GM21723 (cell line): Measurements from ENCODE around the gene AK4.
A peak's percentile ranks its signal among the peaks of the same experiment; 100 is the strongest.

Source experiments
- ATAC-seq: cut with Tn5 transposase; IDR thresholded peaks from one replicate; pipeline ENCODE4 v1.9.1; 2021; ENCODE audit warnings: mild to moderate bottlenecking, moderate library complexity; ENCODE audit not compliant: unreplicated experiment

Gene AK4

DNA sequence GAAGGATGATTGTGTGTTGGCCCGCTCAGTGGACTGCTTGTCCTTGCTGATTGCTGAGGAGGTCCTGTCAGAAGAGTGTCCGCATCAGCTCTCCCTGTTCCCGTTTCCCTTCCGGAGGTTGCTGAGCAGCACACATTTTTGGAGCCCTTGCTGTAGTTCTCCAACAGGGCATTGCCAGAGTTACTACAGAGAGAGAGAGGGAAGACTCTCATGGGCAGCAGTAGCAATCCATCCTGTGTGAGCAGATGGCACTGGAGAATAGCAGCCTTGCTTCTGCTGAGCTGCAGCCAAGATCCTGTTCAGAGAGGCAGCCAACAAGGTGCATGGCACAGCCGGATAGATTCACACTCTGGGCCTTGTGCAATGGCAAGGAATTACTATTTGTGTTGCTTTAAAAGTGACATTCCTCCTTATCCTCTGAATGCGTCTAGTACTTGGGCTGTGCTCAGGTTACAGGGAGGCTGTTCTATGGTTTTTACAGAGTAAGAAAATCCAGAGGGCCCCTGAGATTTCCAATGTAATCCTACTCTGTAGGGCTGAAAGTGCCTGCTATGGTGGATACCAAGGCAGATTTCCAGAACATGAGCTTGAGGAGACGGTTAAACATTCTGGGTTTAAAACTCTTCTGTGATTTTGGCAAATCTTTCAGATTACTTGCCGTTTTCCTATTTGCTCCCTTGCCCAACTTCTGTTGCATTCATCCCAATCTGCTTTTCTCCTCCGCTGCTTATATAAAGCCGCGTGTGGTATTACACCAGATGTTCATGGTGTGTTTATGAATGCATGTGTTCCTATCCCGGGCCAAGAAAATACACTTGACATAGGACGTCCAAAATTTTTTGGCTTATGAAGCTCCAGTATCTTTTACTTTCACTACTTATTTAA is 27.4 kb downstream of the AK4 start:
- ATAC-seq: no peak

DNA sequence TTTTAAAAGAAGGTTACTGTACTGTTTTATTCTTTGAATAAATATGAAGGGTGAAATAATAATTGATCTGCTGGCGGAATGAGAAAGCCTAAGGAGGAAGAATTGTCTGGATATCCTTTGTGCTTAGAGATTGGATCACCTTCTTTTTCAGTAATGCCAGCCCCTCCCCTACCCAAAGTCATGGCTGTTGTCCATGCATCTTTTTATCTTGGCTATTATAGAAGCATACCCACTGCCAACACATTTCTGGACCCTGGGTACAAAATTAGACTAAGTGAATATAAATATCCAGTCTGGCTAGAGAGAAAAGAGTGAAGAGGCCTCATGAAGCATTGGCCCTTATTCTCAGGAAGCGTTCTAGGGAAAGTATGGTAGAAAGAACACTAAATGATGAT is 28.1 kb downstream of the AK4 start:
- ATAC-seq: no peak

- ATAC-seq: no peak
These were observed 28.6 kb downstream of the AK4 start for GRCh38 chr1:65176591-65176990.

DNA sequence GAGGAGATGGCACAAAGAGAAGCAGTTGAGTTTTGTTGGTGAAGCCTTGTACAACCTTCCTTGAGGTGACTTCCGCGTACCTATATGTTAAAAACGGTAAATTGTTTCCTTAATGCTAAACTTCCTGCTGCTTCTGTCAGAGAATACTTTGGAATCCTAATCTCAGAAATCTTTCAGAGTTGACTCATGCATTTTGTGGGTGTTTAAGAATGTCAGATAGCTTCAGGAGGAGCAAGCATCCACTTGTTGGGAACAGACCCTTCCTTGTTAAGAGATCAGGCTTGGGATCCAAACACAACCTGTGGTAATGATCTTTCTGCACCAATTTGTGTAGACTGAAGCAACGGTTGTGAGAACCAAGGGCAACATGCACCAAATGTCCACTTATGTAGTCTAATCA is 29.5 kb downstream of the AK4 start:
- ATAC-seq: no peak

DNA sequence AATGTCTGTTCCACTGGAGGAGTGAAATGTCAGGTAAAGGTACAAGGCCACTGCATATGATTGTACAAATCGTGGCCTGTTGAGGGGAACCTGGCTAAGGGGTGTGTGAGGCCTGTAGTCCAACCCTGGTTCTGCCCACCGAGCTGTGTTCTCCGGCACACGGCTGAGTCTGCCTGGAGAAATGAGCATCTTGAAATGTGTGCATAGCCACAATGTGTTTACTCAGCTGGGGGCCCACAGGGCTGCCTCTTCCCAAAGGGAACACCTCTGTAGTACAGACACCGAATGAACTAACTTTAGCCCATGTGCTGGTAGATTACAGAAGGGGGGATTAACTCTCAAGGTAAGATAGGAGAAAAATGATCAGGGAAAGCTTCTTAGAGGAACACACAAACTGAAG is 30.2 kb downstream of the AK4 start:
- no peak for ATAC-seq

DNA sequence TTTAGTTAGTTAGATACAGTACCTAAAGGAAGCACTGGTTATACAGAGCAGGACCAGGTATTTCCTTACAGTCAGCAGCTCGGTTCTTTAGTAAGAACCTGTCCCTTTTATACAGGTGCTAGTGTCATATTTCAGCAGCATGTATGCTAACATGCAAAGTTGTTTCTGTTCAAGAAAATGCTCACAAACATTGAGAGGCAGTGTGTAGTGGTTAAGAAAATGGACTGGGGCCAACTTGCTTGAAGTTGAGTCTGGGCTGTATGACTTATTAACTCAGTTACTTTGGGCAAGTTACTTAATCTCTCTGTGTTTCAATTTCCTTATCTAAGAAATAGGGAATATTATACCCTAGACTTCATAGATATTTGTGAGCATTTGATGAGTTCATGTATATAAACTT is 31.1 kb downstream of the AK4 start:
- ATAC-seq: no peak

DNA sequence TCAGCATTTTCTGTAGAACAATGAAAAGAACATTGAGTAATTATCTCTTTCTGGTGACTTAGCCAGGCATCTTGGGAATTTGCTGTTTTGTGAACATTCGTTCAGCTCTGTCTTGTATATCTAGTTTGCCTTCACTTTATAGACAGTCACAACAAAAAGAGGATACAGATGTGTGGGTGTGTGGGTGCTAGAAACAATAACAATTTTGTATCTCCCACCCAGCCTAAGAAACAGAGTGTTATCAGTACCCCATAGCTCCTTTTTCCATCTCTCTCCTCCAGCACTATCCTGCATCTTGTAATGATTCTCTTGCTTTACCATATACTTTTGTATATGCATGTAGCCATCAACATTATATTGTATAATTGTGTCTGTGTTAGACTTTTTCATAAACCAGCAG is 33.0 kb downstream of the AK4 start:
- no peak for ATAC-seq

- ATAC-seq: no peak
These were observed 34.8 kb downstream of the AK4 start for GRCh38 chr1:65182658-65183268.

- no peak for ATAC-seq
These were observed 41.6 kb downstream of the AK4 start for GRCh38 chr1:65189576-65190115.

GRCh38 chr1:65190229-65190628 is 42.2 kb downstream of the AK4 start:
- ATAC-seq: no peak

DNA sequence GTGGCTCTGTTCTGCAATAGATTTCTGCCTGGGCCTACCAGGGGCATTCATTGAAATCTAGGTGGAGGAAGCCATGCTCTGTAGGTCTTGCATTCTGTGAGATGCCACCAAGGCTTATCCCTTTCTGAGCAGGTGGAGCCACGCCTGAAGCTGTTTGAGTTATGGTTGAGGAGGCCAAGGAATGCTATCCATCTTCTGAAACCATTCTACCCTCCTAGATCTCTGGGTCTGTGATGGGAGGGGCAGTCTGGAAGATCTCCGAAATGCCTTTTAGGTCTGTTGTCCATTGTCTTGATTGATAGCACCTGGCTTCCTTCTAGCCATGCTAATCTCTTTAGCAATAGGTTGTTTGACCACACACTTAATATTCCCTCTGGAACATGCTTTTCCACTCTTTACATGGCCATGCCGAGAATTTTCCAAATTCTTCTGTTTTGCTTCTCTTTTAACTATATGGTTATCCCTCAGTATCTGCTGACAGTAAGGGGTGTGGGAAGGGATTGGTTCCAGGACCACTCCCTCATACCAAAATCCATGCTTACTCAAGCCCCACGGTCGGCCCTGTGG is 45.2 kb downstream of the AK4 start:
- no peak for ATAC-seq

DNA sequence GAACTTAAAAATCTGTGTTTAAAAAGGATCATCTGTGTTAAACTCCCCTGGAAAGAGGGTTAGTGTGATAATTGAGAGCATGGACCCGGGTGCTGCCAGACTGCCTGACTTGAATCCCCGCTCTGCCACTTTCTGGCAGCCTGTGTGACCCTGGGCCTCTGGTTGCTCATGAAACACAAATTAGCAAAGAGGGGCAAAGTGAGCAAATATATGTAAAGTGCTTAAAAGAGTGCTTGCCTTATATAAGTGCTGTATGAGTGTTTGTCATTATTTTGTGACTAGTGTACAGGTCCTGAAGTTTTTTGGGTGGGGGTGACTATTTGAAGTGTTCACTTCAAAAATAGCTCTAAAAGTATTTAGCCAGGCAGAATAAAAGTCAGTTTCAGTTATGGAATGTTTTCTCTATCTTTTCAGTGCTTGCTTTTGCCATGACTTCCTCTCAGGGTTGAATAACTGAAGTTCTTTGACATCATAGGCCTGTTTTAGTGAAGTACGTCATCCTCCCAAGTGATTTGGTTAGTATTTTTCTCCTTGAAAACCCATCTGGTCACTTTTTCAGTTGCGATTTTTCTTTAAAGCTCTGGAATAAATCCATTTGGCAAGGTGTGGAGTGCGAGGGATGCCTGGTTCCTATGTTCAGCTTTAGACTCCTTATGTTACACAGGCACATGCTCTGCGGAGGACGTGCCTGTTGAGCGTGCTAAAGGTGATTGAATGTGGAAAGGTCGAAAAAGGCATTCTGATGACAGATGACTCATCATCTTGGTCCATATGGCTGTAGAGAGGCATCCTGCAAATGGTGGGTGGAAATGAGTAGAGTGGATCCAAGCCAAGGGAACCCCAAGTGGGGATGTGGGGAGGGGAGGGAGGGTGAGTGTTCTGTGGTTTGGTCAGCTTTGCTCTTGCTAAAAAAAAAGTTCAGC is 47.8 kb downstream of the AK4 start:
- no peak for ATAC-seq

DNA sequence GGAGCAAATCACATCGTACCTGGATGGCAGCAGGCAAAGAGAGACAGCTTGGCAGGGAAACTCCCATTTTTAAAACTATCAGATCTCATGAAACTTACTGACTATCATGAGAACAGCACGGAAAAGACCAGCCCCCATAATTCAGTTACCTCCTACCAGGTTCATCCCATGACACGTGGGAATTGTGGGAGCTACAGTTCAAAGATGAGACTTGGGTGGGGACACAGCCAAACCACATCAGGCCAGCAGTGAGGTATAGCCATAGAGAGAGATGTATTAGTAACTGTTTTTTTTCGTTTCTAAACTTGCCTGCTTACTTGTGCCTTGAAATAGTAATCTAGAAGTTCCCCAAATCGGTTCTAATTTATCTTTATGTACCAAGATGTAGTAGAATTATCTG is 48.9 kb downstream of the AK4 start:
- no peak for ATAC-seq

- no peak for ATAC-seq
These were observed 49.6 kb downstream of the AK4 start for GRCh38 chr1:65197636-65198035.

GRCh38 chr1:65198096-65198495 is 50.1 kb downstream of the AK4 start:
- no peak for ATAC-seq

DNA sequence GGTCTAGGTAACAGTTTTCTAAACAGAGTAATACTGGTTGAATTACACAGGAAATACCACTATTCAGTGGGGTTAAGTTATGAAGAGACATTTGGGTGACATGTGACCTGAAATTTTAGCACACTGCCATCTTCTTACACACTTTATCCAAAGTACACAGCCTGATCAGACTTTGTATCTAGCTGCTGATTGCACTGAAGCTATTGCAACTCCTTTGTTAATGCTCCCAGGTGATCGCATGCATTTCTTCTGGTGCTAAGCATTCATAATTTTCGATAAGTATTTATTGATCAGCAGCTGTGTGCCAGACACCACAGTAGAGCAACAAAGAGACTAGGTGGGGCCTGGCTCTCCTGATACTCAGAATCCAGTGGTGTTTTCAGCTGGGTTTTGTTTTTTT is 52.4 kb downstream of the AK4 start:
- no peak for ATAC-seq

- ATAC-seq: no peak
These were observed 58.8 kb downstream of the AK4 start for GRCh38 chr1:65206836-65207235.

GRCh38 chr1:65207317-65207716 is 59.3 kb downstream of the AK4 start:
- peak; percentile 72 for ATAC-seq

DNA sequence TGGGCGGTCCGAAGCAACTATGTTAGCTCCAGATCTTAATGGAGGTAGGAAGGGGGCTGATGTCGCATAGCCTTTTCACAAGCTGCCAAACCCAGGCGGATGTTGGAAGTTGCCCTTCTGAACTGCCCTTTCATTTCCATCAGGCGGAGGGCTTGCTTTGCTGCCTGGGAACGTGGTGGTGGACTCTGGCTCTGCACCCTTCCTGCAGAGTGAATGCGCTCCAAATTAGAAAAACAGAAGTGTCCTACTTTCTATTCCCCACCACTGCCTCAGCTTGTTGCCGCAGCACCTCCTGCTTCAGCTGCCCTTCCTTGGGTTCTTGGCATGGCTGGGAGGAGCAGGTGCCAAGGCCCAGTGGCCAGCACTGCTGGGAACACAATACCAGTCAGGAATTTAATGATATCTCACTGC is 60.6 kb downstream of the AK4 start:
- no peak for ATAC-seq

GRCh38 chr1:65209005-65209885 is 61.2 kb downstream of the AK4 start:
- ATAC-seq: peak; percentile 34
